OCI-M2 (cell line): ENCODE results near the gene SMIM41.

Experiments
- DNase-seq: peaks from one replicate; lab custom pipeline; 2025; ENCODE audit not compliant: unreplicated experiment; lab: John Stamatoyannopoulos, UW

The SMIM41 gene

GRCh38 chr12:52079576-52080402, at the start of gene SMIM41:
SMIM41 (plus strand) TSS chr12:52079704; CDS start chr12:52079780, 76 bp downstream.
- no peak for DNase-seq

- no peak for DNase-seq
Measured at GRCh38 chr12:52032446-52032803, 47.1 kb upstream of the SMIM41 start.

- DNase-seq: peak; percentile 27
Measured at GRCh38 chr12:52032804-52033445, 46.6 kb upstream of the SMIM41 start.

GRCh38 chr12:52033446-52034140, 45.9 kb upstream of the SMIM41 start:
- DNase-seq: no peak

GRCh38 chr12:52035190-52035589, 44.3 kb upstream of the SMIM41 start:
- no peak for DNase-seq

GRCh38 chr12:52035926-52036325, 43.6 kb upstream of the SMIM41 start:
- DNase-seq: no peak

- DNase-seq: no peak
Measured at GRCh38 chr12:52036587-52037171, 42.8 kb upstream of the SMIM41 start.

- DNase-seq: no peak
Measured at GRCh38 chr12:52037248-52037861, 42.1 kb upstream of the SMIM41 start.

GRCh38 chr12:52038447-52038846, 41.1 kb upstream of the SMIM41 start:
- no peak for DNase-seq

- no peak for DNase-seq
Measured at GRCh38 chr12:52041035-52041434, 38.5 kb upstream of the SMIM41 start.

- no peak for DNase-seq
Measured at GRCh38 chr12:52041695-52042123, 37.8 kb upstream of the SMIM41 start.

GRCh38 chr12:52042706-52043385, 36.7 kb upstream of the SMIM41 start:
- no peak for DNase-seq

- no peak for DNase-seq
Measured at GRCh38 chr12:52043386-52044212, 35.9 kb upstream of the SMIM41 start.

GRCh38 chr12:52044292-52044983, 35.1 kb upstream of the SMIM41 start:
- DNase-seq: no peak

GRCh38 chr12:52045794-52046199, 33.7 kb upstream of the SMIM41 start:
- no peak for DNase-seq

GRCh38 chr12:52046859-52047258, 32.6 kb upstream of the SMIM41 start:
- DNase-seq: no peak

- no peak for DNase-seq
Measured at GRCh38 chr12:52049286-52049685, 30.2 kb upstream of the SMIM41 start.

GRCh38 chr12:52049688-52050087, 29.8 kb upstream of the SMIM41 start:
- DNase-seq: no peak

GRCh38 chr12:52050116-52050757, 29.3 kb upstream of the SMIM41 start:
- no peak for DNase-seq
